ENCODE data around the gene ZC3HAV1L.
"Not testable (repeated sequence)": the region's sequence is repeated elsewhere in the genome, so short reads cannot be mapped to it uniquely, and the experiment has no call there.

The ZC3HAV1L gene, protein sequence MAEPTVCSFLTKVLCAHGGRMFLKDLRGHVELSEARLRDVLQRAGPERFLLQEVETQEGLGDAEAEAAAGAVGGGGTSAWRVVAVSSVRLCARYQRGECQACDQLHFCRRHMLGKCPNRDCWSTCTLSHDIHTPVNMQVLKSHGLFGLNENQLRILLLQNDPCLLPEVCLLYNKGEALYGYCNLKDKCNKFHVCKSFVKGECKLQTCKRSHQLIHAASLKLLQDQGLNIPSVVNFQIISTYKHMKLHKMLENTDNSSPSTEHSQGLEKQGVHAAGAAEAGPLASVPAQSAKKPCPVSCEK

DNA sequence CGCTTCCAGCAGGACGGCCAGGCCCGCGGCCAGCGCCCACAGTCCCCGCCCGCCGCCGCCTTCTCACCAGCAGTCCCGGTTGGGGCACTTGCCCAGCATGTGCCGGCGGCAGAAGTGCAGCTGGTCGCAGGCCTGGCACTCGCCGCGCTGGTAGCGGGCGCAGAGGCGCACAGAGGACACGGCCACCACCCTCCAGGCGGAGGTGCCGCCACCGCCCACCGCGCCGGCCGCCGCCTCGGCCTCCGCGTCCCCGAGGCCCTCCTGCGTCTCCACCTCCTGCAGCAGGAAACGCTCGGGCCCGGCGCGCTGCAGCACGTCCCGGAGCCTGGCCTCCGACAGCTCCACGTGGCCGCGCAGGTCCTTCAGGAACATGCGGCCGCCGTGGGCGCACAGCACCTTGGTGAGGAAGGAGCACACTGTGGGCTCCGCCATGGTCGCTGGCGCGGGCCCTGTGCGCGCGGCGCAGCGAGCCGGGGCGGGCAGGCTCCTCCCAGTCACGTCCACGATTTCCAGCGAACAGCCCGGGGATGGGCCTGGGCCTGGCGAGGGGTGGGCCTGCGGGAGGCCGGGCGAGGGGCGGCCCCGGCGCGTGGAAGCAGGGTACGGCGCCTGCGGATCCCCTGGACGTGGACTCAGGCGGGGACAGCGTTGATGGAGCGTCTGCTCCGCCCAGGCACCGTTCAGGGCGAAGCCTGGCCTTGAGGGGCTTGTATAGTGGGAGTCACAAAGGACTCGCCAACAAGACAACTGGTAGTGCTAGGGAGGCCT lies at the start of gene ZC3HAV1L:
ZC3HAV1L (minus strand) TSS at position 457 of the 768 bp plus-strand sequence; CDS start at position 432, 25 bp downstream.
- peak; percentile 9 for DNase-seq

DNA sequence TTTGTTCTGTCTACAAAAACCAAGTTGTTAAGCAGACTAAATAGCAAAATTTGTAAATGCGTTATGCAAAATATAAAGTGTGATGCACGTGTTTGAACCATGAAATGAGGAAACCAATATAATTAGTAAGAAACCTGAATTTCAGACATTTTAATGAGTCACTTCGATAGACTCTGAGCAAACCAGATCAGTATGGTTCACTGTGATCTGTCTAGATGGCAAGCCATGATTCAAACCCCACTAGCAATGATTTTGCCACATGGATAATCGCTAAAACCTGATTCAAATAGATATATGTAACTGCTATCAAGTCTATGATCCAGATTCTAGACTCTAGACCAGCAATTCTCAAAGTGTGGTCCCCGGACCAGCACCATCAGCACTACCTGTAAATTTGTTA lies 48.9 kb upstream of the ZC3HAV1L start:
- no peak for DNase-seq

DNA sequence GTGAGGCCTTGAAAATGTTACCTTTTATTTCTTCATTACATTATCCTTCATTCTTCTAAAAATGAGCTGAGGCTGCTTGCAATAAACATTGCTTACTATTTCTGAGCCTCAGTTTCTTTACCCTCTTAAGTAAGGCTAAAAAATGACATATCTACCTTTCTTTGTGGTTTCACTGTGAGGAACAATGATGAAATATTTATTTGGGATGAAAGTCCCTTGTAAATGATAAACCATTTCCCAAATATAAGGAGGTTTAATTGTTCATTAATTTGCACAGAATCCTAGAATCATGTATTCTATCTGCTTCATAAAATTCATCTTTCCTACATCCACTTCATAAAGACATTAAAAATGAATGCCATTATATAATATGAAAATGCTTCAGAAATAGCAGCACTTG lies 45.7 kb upstream of the ZC3HAV1L start:
- no peak for DNase-seq

DNA sequence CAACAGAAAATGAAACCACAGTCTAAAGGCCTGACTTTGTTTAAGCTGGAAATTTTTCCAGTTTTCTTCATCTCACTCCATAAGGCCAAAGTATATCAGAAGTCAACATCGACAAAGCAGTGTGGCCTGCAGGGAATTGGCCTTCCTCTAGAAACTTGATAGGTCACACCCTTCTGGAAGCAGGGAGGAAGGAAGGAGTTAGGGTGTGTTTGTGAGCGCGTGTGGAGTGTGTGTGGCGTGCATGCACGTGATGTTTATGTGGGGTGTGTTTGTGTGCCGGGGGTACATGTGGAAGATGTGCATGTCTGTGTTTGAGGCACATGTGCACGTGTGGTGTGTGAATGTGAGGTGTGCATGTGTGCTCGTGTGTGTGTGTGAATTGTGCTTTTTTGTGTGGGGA lies 45.1 kb upstream of the ZC3HAV1L start:
- DNase-seq: no peak

DNA sequence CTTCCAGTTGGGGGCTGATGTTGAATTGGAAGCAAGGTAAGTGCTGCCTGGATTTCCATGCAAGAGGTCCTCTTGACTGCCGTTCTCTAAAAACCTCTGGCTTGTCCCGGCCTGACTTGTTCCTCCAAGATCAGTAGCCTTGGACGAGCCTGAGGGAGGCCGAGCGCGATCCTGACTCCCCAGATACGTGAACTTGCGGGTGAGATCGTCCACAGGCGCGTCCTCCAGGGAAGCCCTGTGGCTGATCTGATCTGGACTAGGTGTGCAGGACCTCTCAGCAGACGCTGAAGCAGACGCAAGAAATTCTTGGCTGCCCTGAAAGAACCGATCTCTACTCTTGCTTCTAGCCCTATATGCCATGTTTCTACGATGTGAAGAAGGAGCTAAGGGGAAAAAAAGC lies 44.0 kb upstream of the ZC3HAV1L start:
- no peak for DNase-seq

DNA sequence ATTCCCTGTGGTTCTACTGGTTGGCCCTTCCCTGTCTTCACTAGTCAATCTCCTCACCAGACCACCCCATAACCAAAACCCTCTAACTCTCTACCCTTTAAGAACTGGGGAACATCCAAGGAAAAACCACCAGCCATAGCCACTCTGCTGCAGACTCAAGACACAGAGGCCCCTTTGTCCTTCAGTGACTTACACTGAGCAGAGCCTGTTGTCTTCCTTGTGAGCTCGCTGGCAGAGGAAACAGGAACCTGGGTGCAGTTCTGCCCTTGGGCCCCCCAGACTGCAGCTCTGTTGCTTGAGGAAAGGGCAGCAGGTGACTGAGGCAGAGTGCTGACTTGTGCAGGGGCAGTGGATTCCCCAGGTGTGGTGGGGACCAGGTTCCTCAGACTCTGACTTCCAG lies 43.1 kb upstream of the ZC3HAV1L start:
- no peak for DNase-seq

DNA sequence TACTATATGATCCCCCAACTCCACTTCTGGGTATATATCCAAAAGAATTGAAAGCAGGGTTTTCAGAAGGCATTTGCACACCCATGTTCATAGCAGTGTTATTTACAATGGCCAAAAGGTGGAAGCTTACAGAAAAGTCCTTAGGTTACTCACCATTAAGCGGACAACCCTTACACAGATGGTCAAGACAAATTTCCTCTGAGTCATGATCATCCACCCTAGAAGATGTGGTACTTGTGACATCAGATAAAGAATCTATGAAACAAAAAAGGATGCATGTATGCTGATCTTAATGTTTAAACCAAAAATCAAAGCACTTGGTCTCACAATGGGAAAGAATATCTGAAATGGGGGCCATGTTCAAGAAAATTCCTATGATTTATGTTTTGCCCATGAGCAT lies 42.6 kb upstream of the ZC3HAV1L start:
- no peak for DNase-seq

DNA sequence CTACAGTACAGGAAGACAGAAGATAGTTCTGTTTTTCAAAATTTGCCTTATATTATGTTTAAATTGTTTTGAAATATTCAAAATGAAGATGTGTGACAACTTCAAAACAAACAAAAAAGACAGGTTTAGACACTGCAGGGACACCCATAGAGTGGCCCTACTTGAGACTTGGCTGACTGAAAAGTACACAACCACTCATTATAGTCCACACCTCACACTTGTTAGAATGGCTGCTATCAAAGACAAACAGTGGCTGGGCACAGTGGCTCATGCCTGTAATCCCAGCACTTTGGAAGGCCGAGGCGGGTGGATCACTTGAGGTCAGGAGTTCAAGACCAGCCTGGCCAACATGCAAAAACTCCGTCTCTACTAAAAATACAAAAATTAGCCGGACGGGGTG lies 41.9 kb upstream of the ZC3HAV1L start:
- not testable (repeated sequence) for DNase-seq

DNA sequence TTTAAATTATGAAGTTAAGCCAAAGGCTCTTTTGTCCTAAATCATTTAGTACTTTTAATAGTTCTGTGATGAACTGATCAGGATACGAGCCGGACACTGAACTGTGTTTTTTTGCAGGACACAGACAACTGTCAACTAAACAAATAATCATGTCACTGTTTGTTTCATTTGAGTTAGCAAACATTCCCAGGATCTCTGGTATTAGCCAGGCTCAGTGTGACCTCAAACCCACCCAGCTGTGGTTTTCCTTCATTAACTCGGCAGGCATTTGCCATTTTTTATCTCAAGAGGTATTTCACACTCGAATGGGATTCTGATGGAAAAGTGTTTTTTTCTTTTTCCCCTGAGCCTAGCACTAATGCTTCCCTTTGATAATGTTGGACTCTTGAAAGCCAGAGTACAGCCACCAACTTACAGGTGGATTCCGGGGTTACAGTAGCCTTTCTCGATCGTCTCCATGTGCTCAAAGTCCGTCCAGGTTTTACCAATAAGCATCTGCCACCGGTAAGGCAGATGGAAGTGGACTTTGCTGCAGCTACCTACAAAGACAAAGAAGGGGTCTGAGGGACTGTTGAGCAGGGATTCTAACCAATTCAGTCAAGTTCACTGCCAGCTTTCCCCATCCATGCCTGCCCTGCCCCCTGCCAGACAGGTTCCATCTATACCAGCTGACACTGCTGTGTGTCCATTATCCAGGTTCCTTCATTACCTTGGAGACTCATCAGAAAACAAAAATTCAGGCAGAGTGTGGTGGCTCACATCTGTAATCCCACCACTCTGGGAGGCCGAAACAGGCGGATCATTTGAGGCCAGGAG lies 40.2 kb upstream of the ZC3HAV1L start:
- no peak for DNase-seq

DNA sequence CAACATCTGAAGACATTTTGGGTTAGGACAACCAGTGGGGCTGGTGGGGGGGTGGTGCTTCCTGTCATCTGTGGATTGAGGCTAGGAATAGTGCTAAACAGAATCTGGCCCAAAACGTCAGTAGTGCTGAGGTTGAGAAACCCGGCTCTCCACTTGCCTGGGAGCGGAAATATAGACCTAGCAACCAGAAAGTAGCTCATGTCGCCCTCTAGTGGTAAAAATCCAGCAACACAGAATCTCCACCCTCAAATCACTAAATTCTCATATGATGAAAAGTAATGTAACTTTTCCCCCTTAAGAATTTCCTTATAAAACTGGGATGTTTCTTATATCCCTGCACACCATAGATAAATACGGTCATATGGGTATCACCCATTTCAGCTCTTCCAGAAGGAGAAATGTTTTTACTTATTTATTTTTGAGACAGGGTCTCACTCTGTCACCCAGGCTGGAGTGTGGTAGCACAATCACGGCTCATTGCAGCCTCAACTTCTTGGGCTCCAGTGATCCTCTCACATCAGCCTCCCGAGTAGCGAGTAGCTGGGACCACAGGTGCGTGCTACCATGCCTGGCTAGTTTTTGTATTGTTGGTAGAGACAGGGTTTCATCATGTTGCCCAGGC lies 39.3 kb upstream of the ZC3HAV1L start:
- DNase-seq: no peak

DNA sequence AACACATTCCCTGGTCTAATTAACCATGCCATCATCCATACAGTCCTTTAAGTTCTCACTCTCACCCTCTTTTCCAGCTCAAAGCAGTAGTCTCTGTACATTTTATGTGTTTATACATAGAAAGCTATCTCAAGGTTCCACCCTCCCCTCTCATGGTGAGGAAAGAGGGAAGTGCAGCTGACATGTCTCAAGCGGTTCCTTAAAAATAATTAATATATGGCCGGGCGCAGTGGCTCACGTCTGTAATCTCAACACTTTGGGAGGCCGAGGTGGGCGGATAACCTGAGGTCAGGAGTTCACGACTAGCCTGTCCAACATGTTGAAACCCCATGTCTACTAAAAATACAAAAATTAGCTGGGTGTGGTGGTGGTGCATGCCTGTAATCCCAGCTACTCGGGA lies 37.0 kb upstream of the ZC3HAV1L start:
- no peak for DNase-seq

DNA sequence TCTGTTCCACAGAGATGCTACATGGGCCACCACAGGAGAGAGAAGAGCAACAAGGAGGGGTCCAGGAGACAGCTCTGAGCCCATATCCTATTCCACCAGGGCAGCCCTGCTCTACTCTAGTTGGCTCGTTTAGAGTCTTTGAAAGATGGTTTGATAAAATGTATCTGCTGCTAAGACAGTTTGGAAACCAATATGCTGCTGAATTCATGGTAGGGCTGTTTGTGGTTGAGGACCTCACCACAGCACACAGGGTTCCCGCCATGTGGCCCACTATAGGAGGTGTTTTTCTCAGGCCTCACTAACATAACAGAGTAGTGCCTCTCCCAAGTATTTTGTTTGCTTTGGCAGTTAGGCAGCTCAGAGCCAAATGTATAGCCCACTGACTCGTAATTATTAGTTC lies 35.8 kb upstream of the ZC3HAV1L start:
- DNase-seq: no peak

DNA sequence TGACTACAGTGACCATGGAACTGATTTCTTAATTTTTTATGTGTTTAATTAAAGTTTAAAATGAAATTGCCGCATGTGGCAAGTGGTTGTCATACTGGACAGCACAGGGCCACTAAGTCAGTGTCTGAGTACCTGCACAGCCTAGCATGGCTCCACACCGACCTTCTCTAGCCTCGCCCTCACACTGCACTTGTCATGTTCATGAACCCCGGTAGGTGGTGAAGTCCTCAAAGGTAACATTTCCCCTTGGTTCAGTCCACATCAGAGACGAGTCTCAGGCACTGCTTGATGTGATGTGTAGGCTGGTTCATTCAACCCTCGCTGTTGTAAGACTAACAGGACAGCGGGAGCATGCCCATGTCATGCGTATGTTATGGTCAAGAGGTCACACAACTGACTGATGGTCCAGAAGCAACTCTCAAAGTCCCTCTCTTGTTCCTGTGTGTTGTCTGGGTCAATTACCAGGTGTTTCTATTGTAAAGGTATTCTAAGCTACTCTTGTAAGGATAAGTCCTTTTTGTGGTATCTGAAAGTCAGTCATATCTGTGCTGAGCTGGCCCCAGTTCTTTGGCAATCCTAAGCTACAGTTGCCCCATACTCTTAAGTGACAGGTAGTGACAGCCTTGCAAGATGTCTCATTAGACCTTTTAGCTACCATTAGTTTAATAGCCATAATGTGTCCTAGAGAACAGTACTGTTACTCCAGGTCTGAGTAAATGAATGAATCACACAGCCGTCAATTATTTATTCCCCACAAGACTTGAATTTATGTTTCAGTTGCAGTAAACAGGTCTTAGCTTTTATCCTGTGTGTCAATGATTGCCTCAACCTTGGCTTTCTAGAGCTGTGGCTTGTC lies 32.9 kb upstream of the ZC3HAV1L start:
- no peak for DNase-seq

DNA sequence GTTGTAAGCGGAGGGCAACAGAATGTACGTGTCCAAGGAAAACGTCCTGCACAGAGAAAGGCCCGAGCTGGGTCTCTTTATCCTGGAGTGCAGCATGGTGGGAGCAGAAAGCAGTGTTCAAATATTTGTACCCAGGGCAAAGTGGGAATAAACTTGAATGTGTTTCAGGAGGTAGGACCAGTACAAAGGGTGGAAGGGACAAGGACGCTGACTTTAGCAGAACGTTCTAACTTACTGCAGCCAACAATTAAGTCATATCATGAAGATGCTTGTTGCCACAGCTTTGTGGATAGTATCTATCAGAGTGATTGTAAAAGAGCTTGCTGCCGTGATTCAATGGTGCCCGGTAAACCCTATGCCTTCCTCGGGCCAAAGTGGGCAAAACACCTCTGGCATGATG lies 30.5 kb upstream of the ZC3HAV1L start:
- no peak for DNase-seq

DNA sequence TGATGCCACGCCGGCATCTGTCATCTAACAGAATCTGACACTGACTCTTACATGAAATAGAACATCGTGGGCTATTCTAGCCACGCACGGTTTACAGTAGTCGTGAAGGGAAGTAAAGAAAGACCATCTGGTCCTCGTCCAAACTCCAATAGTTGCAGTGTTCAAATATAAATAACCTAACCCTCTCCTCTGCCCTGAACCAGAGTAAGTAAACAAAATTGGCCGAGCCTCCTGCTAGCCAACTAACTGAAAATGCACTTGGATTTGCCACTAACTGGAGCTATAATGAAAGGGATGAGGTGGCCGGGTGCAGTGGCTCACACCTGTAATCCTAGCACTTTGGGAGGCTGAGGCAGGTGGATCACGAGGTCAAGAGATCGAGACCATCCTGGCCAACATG lies 29.5 kb upstream of the ZC3HAV1L start:
- no peak for DNase-seq

DNA sequence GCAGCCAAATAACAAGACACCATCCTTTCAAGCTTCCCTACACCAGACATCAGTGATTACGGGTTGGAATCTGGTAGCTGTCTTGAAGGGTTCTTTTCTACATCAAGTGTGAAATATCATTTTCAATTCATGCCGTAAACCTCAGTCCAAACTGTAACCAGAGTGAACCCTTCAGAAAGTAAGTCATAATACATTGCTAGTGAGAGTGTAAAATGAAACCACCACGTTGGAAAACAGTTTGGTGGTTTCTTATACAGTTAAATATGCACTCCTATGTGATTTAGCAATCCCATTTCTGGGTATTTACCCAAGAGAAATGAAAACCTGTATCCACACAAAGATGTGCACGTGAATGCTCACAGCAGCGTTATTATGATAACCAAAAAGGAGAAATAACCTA lies 25.6 kb upstream of the ZC3HAV1L start:
- DNase-seq: no peak

DNA sequence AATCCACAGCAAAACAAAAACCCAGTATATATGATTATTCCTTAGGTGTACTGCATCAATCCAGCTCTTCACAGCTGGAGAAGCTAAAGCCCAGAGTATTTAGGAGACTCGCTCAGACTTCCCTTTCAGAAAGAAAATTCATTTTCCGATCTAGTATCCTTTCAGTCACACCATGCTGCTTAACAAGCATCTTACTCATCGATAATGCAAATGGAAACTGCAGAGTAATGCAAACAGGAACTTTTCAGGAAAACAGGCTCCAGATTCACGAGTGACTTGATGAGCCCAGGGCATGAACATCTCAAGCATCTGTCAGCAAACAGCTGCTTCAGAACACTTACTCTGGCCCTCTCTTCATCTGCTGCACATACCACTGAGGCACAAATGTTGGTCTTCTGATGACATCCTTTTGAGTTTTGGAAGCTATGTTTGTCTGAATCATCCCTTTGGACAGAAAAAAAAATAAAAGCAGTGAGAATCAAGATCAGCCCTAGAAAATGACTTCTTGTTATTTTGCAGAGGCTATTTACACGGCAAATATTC lies 24.9 kb upstream of the ZC3HAV1L start:
- no peak for DNase-seq

DNA sequence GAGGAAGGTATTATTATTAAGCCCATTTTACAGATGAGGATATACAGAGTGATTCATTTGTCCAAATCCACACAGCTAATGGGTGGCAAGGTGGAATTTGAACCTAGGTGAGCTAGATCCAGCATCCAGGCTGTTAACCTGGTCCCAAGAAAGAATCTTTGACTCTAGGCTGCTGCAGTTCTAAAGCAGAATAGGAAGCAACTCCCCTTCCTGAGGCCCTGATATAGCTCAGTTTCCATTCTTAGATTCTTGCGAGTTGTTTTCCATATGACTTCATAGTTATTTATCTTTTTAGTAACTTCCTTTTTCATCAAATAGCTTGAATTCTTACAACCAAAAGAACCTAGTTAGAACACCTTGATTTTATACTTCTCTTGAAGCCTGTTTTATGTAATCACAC lies 24.1 kb upstream of the ZC3HAV1L start:
- DNase-seq: no peak

DNA sequence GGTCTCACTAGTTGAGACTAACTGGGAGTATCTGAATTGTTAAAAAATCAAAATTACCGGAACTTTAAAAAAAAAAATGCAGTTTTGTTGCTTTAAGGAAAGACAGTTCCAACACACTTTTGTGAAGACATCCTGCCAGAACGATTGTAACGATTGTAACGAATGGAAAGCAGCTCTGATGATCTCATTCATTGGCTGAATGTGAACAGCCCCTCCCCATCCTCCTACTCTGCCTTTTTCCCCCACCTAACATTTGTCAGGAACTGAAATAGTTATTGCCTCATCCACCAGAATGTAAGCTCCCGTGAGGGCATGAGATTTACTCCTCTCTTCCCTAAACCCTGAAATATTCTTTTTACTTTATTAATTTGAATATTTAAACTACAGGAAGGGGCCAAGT lies 23.1 kb upstream of the ZC3HAV1L start:
- DNase-seq: no peak

DNA sequence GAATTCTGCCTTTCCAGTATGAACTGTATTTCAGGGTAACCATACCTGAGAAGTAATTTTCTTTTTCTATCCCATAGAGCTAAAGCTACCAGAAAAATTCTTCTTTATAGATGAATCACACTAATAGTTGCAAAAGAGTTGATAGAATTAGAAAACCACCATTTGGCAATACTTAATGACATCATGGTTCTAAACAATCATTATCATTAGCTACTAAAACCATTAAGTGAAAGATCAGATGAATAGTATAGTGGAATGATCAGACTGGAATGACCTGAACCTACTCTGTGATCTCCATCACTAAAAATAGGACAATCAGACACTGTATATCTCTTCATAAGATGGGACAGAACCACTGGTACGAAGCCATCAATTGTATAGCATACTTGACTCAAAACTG lies 19.8 kb upstream of the ZC3HAV1L start:
- DNase-seq: no peak

DNA sequence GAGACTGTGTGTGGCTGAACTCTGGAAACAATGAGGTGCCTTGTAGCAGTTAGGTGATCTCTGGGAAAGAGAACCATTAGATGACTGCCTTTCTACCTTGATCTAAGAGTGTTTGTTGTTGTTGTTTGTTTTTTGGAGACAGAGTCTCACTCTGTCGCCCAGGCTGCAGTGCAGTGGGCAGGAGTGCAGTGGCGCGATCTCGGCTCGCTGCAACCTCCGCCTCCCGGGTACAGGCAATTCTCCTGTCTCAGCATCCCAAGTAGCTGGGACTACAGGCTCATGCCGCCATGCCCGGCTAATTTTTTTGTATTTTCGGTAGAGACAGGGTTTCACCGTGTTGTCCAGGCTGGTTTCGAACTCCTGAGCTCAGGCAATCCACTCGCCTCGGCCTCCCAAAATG lies 18.8 kb upstream of the ZC3HAV1L start:
- not testable (repeated sequence) for DNase-seq

DNA sequence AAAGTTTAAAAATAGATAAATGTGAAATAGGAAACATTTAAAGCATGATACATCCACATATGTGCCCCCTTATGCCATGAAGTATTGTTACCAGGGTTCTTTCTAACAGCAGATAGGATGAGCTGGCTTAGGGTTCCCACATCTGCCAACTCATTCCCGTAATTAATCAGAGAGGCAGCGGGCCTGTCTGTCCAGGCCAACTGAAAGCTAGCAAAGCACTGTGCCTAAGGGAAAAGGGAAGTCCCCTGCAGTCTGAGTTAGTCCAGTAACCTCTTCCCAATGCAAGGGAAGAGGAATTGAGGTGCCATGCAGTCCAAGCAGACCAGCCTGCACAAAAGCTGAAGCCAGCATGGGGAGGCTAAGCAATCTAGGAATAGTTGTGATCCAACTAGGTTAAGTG lies 18.3 kb upstream of the ZC3HAV1L start:
- no peak for DNase-seq
